ENCODE measurements around the gene CFDP1. TPM values are rescaled to one million over a fixed set of nuclear protein-coding genes. Genes with fewer than 3 reads are reported as not detected.

Gene CFDP1
- total and polyA plus RNA-seq, 2 of the 13 experiments (the other 11 are each of a cell fraction or from before 2014, with no cell fraction given), result 78.6 to 153 TPM

DNA sequence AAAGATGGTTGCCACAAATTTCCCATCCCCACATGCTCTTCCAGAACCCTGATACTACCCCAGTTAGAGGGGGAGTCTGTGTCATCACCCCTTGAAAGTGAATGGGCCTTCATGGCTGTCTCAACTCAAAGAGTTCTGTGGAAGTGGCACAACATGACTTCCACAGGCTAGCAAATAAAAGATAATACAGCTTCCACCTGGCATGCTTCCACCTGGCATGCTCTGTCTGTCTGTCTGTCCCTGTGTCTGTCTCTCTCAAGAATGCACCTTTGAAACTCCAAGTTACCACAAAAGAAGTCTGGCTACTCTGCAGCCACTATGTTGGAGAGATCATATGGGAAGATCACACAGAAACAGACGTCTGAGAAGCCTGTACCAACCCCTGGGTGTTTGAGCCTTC is 35.0 kb downstream of the CFDP1 start:
- no TSS peak for BruUV-seq (replicated peaks)
- Histone ChIP-seq H3K27me3 (ENCODE audit: control insufficient read depth in 1 of 2, insufficient read depth in 2 of 2, low read length in 2 of 2) (no peaks in the 10 kb centered on the region), H3K4me2 (ENCODE audit: low read depth, low read length) (no peak overlapping the region), H3K27ac (ENCODE audit: extremely low read length, insufficient read depth, low read length) (no peak overlapping the region), H3K79me2 (ENCODE audit: insufficient read depth, low read length) (no peaks in the 10 kb centered on the region), H2AFZ (ENCODE audit: low read length) (no peak overlapping the region), H3K9me3 (ENCODE audit: low read length) (no peaks in the 10 kb centered on the region), H4K20me1 (ENCODE audit: insufficient read depth, low read length) (no peaks in the 10 kb centered on the region), H3K9ac (ENCODE audit: insufficient read depth, low read depth, low read length) (no peak overlapping the region), H3K4me3 (replicated peaks in 1 of 3; ENCODE audit: insufficient read depth in 1 of 3, low read depth in 2 of 3, low read length in 3 of 3) (no peak overlapping the region), H3K36me3 (replicated peaks in 1 of 2; ENCODE audit: control insufficient read depth in 1 of 2, insufficient read depth in 2 of 2, low read length in 2 of 2) (peaks cover 14 to 43% of the 10 kb centered on the region in 2 experiments), H3K4me1 (ENCODE audit: insufficient read depth, low read length) (no peaks in the 10 kb centered on the region)
- CTCF ChIA-PET (ENCODE audit: low intra/inter-chr PET ratio, low total read pairs), result no interaction called here
- in situ Hi-C loops (cut with HindIII; ENCODE audit: extremely low pct_ligation_motif_present, low pct_unique_long_range_greater_than_20kb) (no loop called here), intact Hi-C loops (cut with micrococcal nuclease; ENCODE audit: unreplicated experiment) (no loop called here)
- FAIRE-seq, result no peak
- no peak for DNase-seq (ENCODE audit: low spot score)
- TF ChIP-seq RFX3 (CRISPR knock-in tag; IDR thresholded peaks at IDR 0.05) (no peak), ZNF138 (CRISPR knock-in tag; IDR thresholded peaks at IDR 0.05; ENCODE audit: low read depth) (no peak), ZNF354B (CRISPR knock-in tag; IDR thresholded peaks at IDR 0.05) (no peak), HMG20B (CRISPR knock-in tag; conservative IDR thresholded peaks at IDR 0.05) (no peak), JDP2 (CRISPR knock-in tag; IDR thresholded peaks at IDR 0.05; ENCODE audit: borderline replicate concordance) (no peak)
- TF ChIP-seq, protein P1, sequence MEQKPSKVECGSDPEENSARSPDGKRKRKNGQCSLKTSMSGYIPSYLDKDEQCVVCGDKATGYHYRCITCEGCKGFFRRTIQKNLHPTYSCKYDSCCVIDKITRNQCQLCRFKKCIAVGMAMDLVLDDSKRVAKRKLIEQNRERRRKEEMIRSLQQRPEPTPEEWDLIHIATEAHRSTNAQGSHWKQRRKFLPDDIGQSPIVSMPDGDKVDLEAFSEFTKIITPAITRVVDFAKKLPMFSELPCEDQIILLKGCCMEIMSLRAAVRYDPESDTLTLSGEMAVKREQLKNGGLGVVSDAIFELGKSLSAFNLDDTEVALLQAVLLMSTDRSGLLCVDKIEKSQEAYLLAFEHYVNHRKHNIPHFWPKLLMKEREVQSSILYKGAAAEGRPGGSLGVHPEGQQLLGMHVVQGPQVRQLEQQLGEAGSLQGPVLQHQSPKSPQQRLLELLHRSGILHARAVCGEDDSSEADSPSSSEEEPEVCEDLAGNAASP (CRISPR knock-in tag; IDR thresholded peaks at IDR 0.05; ENCODE audit: borderline replicate concordance), result no peak
- POLR2A ChIA-PET, result interaction anchor here (0.6 kb wide), 1 partner anchor 29 kb away, joined by 3 read pairs; no protein-coding TSS in a partner anchor
- no peak for ATAC-seq
- 100% methylated on average over 1 of the region's 1 CpG for WGBS (ENCODE audit: low lambda C conversion rate)

DNA sequence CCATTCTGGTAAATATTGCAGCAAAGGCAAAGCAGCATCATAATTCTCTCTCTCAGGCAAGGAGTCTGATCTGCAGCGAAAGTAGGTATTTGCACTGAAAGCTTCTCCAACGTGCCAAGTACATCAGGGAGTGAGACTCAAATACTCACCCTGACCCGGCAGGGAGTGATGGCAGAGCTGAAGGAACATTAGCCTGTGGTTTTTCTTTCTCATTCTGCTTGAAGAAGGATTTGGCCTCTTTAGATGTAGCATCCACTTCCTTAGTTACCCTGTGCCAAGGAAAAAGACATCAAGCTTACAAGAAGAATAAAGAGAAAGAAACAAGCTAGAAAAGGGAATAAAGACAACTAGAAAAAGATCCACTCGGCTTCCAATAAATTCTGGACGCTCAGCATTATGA is 38.4 kb downstream of the CFDP1 start:
- H3K36me3 ChIP-seq (replicated peaks in 1 of 2; ENCODE audit: control insufficient read depth in 1 of 2, insufficient read depth in 2 of 2, low read length in 2 of 2), result peaks cover 22 to 61% of the 10 kb centered on the region in 2 experiments
- POLR2A ChIA-PET, result interaction anchor here (1.2 kb wide), 1 partner anchor 26 kb away, joined by 3 read pairs; no protein-coding TSS in a partner anchor
- no peak overlapping the region for H3K27ac ChIP-seq (ENCODE audit: extremely low read length, insufficient read depth, low read length)
- no peak overlapping the region for H3K4me2 ChIP-seq (ENCODE audit: low read depth, low read length)
- in situ Hi-C loops (cut with HindIII; ENCODE audit: extremely low pct_ligation_motif_present, low pct_unique_long_range_greater_than_20kb), result no loop called here
- DNase-seq (ENCODE audit: low spot score) (no peak), FAIRE-seq (no peak), ATAC-seq (no peak)
- H2AFZ ChIP-seq (ENCODE audit: low read length), result no peak overlapping the region
- intact Hi-C loops (cut with micrococcal nuclease; ENCODE audit: unreplicated experiment), result no loop called here
- no peak overlapping the region for H3K4me3 ChIP-seq (replicated peaks in 1 of 3; ENCODE audit: insufficient read depth in 1 of 3, low read depth in 2 of 3, low read length in 3 of 3)
- no peaks in the 10 kb centered on the region for H4K20me1 ChIP-seq (ENCODE audit: insufficient read depth, low read length)
- CTCF ChIA-PET (ENCODE audit: low intra/inter-chr PET ratio, low total read pairs), result no interaction called here
- no peaks in the 10 kb centered on the region for H3K9me3 ChIP-seq (ENCODE audit: low read length)
- no TSS peak for BruUV-seq (replicated peaks)
- TF ChIP-seq ZNF34 (CRISPR knock-in tag; IDR thresholded peaks at IDR 0.05; ENCODE audit: borderline replicate concordance) (no peak), SYNCRIP (IDR thresholded peaks at IDR 0.05; ENCODE audit: insufficient read depth, low read depth, low read length) (no peak), ZNF839 (CRISPR knock-in tag; IDR thresholded peaks at IDR 0.05; ENCODE audit: borderline replicate concordance) (no peak), KLF13 (CRISPR knock-in tag; IDR thresholded peaks at IDR 0.05) (no peak), ZNF33A (CRISPR knock-in tag; IDR thresholded peaks at IDR 0.05; ENCODE audit: borderline replicate concordance) (no peak)
- TF ChIP-seq, protein P2, sequence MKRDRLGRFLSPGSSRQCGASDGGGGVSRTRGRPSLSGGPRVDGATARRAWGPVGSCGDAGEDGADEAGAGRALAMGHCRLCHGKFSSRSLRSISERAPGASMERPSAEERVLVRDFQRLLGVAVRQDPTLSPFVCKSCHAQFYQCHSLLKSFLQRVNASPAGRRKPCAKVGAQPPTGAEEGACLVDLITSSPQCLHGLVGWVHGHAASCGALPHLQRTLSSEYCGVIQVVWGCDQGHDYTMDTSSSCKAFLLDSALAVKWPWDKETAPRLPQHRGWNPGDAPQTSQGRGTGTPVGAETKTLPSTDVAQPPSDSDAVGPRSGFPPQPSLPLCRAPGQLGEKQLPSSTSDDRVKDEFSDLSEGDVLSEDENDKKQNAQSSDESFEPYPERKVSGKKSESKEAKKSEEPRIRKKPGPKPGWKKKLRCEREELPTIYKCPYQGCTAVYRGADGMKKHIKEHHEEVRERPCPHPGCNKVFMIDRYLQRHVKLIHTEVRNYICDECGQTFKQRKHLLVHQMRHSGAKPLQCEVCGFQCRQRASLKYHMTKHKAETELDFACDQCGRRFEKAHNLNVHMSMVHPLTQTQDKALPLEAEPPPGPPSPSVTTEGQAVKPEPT (CRISPR knock-in tag; IDR thresholded peaks at IDR 0.05; ENCODE audit: low read depth), result no peak
- TF ChIP-seq, protein P3, sequence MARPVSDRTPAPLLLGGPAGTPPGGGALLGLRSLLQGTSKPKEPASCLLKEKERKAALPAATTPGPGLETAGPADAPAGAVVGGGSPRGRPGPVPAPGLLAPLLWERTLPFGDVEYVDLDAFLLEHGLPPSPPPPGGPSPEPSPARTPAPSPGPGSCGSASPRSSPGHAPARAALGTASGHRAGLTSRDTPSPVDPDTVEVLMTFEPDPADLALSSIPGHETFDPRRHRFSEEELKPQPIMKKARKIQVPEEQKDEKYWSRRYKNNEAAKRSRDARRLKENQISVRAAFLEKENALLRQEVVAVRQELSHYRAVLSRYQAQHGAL (CRISPR knock-in tag; IDR thresholded peaks at IDR 0.05; ENCODE audit: not compliant biosample characterization), result no peak
- H3K27me3 ChIP-seq (ENCODE audit: control insufficient read depth in 1 of 2, insufficient read depth in 2 of 2, low read length in 2 of 2), result no peaks in the 10 kb centered on the region
- H3K79me2 ChIP-seq (ENCODE audit: insufficient read depth, low read length), result no peaks in the 10 kb centered on the region
- no peaks in the 10 kb centered on the region for H3K4me1 ChIP-seq (ENCODE audit: insufficient read depth, low read length)
- H3K9ac ChIP-seq (ENCODE audit: insufficient read depth, low read depth, low read length), result no peak overlapping the region
- 97% methylated on average over 5 of the region's 5 CpGs for WGBS (ENCODE audit: low lambda C conversion rate)

Data from HepG2 (cell line).